Measurements from ENCODE around the gene SLC9C1.
A peak's percentile ranks its signal among the peaks of the same experiment; 100 is the strongest.
"Not testable (repeated sequence)": the region's sequence is repeated elsewhere in the genome, so short reads cannot be mapped to it uniquely, and the experiment has no call there.

Gene SLC9C1

DNA sequence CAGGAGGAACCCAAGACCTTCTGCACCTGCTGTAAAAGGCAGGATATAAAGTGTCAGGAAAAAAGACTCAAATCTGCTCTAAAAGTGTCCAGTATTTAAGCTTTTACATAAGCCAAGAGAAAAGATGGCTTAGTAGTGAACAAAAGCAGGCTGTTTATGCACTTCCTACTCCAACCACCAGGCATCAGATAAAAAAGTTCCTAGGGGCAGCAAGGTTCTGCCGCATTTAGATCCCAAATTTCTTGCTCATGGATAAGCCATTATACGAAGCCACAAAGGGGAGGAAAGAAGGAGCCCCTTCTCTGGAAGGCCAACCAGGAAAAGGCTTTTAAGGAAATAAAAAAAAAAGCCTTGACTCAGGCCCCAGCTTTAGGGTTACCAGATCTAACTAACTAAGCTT, 10.6 kb upstream of the SLC9C1 start:
- no peak for DNase-seq

DNA sequence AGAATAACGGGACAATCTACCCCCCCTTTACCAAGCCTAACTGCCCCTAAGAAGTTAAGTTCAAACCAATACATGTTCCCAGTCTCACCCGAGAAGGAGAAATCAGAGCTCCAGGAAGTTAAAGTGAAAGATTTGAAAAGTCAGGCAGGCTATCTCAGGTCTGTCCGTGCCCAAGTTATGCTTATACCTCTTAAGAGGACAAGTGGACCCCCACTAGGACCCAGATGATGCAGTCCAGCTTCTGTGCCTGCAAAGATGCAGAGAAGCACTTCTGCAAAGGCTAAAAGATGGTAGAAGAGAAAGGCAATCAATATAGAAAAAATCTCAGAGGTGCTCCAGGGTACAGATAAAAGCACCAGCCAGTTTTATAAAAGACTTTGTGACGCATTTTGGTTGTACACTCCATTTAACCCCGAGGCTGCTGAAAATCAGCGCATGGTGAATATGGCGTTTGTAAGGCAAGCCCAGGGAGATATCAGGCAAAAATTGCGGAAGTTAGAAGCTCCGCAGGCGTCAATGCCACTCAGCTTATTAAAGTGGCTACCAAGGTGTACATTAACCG, 9.8 kb upstream of the SLC9C1 start:
- peak; percentile 39 for DNase-seq

DNA sequence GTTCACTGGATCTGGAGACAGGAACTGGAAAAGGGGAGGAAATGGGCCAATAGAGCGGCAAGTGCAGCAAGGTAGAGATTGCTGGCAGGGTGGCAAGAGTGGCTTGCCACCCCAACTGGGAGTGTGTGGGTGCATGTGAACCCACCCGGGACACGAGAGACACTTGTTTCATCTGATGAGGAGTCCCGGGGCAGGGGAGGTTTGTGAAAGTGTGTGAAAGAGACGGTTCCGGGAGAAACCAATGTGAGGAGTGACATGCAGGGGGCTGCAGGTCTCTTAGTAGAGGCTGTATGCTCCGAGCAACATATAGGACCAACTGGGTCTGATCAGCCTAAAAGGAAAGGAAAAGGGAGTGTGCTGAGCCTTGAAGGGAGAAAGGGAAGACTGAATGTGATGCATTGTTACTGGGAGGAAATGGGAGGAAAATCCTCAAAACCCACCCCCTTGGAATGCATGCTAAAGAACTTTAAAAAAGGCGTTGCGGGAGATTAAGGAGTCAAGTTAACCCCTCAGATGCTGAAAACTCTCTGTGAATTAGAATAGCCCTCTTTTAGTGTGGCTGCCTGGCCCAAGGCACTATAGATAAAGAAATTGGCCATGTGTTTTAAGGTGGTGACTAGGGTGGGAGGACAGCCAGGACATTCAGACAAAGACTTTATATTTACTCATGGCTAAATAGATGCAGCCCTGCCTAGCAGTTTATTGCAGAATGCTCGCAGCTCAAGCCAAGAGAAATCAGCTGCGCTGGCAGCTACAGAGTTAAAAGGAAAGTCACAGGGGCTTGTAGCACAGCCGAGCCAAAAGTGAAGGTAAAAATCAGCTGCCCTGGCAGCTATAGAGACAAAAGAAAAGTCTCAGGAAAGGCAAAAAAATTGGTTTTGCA, 9.1 kb upstream of the SLC9C1 start:
- no peak for DNase-seq

DNA sequence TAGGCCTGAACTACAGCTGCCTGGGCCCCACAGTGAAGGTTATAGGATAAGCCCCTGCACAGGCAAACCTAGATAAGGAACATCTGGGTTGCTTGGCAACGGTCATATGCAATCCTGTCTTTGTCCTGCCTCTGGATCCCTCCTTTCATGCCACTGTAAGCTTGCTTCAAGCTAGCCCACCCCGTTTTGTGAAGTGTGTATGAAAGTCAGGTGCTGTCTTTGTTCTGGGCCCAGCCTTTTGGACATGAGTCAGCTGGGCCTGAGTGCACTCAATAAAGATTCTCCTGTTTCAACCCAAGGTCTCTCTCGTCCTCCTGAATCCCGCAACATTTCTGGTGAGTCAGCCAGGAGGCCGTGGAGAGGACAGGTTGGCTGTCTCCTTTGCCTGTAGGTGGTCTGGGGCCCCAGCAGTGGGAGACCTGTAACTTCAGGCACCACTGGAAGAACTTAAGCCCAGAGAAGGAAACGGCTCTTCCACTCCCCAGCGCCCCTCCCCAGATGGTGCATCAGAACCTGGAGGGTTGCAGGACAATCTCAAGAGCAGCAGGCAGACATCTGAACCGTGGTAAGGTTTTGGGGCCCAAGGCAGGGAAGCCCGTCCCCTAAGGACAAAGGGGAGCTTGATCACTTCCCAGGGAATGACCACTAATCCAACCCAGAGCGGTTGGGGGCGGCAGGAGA, 8.3 kb upstream of the SLC9C1 start:
- DNase-seq = no peak

DNA sequence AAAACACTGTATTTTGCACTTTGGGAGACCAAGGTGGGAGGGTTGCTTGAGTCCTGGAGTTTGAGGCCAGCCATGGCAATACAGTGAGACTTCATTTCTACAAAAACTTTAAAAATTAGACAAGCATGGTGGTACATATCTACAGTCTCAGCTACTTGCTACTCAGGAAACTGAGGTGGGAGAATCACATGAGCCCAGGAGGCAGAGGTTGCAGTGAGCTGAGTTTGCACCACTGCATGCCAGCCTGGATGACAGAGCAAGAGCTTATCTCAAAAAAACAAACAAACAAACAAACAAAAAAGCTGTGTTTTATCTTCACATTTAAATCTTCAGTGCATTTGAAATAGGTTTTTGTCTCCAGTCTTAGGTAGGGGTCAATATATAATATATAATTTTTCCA, 4.8 kb upstream of the SLC9C1 start:
- DNase-seq = no peak

DNA sequence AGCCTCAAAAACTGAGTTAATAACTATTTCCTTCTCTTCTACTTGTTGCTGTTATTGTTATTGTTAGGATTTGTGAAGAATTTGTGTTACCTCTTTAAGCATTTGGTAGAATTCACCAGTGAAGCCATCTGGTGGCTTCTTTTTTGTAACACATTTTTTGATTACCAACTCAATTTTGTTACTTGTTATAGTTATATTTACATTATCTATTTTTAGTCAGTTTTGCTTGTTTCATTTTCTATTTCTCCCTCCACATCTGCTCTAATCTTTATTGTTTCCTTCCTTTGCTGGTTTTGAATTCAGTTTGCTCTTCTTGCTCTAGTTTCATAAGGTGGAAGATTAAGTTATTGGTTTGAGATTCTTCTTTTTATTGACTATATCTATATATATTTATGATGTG, 3.7 kb upstream of the SLC9C1 start:
- DNase-seq = no peak

DNA sequence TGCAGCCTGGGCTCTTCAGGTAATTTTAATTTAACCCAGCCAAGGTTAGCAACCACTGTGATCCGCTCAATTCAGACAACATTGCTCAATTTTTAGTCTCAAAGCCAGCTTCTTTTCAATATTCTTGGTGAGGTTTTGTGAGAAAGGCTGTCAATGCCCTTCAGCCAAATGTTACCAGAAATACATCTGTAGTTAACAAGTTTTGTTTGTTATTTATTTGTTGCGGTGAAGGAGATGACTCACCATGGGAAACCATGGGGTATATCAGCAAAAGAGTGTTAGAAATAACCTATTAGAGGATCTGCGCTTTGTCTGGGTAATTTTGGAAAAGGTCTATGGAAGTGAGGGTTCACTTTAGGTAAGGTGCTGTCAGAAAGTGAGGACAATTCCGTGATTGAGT, 5.0 kb downstream of the SLC9C1 start:
- DNase-seq = no peak

DNA sequence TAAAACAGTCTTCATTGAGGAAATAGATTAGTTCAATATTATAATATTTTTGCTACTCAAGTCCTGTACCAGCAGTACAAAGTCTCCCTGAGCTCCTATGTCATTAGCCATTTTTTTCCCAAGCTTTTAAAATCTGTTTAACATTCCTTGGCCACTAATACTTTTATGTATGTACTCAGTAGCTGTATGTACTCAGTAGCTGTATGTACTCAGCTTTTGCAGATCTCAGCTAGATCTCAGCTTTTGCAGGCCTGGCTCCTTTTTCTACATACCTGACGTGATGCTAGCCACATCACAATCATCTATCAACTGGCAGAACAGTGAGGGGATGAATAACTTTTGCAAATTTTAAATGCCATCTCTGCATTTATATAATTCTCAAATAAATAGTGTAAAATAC, 13.8 kb downstream of the SLC9C1 start:
- no peak for DNase-seq

DNA sequence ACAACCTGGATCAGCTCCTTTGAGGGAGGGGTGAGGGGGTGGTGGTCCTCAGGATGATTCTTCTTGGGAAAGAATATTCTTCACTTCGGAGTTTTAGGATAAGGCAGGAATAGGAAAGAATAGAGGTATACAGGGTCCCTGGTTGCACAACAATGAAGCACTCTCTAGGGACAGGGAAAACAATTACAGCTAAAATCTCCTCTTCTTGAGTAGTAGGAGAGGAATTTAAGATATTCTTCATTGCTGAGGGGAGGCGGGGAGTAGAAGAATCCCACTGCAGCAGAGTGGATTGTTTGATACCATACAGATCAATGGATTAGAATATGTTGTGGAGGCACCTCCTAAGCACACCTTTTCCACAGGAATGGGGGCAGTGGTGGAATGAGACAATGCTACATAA, 20.5 kb downstream of the SLC9C1 start:
- DNase-seq = no peak

DNA sequence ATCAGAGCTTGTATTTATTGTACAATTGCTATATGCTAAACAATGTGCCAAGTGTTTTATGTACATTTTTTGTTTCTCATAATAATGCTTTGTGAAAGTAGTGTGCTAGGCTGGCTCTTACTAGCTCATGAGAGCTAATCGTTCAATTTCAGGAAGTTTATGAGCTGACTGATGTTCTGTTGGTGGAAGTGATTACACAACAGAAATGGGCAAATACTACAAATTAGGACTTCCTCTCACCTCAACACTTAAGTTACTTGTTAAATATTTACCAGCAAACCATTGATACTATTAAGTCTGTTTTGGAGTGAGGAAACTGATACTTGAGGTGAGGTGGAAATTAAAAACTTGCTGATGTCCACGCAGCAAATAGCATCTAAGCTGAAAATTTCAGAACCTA, 32.3 kb downstream of the SLC9C1 start:
- no peak for DNase-seq

DNA sequence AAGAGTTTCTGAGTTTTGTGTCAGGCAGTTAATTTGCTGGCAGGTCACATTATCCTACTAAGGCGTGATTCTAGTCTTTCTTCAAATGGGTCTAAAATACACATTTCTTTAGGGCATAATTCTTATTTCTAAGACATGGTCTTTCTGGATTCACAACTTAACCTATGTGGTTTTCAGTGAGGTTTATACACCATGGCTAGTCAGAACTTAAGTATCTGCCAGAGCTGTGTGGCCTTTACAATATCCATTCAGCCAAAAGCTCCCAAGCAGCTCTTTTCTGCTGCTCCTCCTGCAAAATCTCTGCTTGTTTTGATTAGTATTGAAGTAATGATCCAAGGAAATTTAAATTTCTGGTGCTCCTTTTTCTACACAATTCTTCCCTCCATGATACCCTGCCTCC, 33.5 kb downstream of the SLC9C1 start:
- no peak for DNase-seq

DNA sequence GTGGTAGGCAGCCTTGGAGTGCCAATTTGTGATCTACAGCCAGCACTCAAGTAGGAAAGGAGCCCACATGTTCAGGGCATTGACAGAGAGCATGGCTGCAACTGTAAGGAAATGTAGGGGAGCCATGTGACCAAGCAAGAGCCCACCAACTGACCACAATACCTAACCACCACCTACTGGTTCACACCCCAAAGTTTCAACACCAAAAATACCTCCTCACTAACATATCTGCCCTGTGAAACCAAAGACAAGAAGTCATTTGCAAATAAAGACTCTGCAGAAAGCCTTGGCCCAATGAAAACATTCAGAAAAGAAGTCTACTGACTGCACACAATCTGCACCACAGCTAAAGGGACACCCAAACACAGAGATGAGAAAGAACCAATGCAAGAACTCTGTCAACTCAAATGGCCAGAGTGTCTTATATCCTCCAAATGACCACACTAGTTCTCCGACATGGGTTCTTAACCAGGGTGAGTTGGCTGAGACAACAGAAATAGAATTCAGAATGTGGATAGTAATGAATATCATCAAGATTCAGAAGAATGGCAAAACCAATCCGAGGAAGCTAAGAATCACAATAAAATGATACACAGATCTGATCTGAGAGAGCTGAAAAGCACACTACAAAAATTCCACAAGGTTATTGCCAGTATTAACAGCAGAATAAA, 40.6 kb downstream of the SLC9C1 start:
- DNase-seq = no peak

DNA sequence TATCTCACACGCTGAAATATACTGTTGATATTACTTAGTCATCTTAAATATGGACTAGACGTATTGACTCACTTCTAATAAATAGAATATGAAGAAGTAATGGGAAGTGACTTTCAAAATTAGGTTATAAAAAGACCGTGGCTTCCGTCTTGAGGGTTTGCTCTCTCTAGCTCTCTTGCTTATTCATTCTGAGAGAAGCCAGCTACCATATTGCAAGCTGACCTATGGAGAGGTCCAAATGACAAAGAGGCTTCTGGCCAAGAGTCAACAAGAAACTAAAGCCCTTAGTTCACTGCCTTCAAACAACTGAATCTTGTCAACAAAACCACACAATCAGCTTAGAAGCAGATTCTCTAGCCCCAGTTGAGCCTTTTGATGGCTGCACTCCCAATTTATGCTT, 46.1 kb downstream of the SLC9C1 start:
- no peak for DNase-seq

DNA sequence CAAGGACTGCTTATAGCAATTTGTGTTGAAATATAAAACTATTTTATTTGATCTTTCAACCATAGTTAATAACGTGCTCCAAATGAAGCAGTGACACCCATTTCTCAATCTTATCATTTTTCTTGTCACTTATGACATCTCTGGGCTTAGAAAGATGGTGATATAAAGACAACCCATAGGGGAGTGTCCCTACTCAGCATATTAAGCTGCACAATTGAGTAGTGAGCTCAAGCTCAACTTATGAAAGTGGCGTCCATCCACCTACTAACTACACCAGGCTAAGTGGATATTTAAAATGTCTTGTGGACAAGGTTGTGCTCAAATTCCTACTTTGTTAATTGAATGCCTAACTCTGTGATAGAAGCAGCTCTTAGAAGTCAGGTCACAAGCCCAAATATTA, 46.7 kb downstream of the SLC9C1 start:
- no peak for DNase-seq

DNA sequence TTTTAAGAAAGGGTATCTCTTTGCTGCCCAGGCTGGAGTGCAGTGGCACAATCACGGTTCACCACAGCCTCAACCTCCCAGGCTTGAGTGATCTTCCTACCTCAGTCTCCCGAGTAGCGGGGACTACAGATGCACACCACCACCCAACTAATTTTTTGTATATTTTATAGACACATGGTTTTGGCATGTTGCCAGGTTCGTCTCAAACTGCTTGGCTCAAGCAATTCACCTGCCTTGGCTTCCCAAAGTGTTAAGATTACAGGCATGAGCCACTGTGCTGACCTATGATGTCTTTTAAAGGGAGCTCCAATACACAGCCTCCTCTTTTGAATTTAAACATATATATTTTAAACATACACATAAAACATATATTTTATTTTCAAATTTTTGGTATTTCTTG, 60.9 kb downstream of the SLC9C1 start:
- DNase-seq = no peak

DNA sequence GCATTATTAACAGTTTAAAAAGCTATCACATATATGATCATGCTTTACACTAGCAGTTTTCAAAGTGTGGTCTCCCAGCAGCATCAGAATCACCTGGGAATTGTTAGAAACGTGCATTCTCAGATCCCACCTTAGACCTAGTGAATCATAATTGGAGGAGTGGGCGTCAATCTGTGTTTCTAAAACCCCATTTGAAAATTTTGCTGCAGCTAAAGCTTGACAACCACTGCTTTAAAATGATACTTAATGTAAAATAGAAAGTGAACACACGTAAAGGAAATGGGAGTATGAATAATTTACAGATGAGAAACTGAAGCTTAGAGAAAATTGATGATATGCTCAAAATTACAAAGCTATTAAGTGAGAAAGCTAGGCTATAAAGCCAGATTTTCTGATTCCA, 62.3 kb downstream of the SLC9C1 start:
- no peak for DNase-seq

DNA sequence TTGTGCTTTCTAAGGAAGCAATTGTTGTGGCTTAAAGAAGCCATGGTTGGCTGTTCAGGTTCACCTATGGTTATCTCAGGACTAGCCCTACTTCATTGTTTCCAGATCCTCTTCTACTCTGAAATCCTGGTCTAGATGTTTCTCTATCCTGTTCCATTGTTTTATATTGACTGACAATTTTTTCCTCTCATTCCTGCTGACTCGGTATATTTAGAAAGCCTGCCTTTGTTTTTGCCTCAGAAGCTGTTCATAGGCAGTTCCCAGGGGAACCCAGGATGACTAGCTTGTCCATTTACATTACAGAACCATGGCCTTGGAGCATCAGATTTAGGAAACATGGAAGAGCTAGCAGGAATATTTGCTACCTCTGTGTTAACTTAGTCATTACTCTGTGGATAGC, 64.0 kb downstream of the SLC9C1 start:
- no peak for DNase-seq

DNA sequence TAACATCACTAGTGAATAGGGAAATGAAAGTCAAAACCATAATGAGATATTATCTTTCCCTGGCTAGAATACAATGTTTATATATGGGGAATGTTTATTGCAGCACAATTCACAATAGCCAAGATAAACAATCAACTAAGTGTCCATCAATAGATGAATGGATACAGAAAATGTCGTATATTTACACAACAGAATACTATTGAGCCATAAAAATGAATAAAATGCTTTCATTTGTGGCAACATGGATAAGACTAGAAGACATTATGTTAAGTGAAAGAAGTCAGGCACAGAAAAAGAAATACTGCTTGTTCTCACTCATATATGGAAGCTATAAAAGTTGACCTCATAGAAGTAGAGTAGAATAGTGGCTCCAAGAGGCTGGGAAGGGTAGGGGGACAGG, 65.2 kb downstream of the SLC9C1 start:
- no peak for DNase-seq

DNA sequence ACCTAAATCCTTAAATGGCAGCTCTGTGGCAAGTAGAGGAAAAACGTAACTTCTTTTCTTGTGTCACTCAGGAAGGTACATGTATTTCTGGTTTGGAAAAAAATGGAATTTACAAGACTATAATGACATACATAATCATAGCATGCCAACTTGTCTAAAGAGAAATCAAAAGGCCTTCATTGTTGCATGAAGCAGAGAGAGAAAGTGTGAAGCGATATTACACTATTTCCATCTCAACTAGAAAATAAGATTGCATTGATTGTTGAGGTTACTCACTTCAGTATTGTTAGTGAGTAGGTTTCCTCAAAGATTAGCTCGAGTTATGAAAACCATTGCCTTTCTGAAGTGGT, 93.7 kb downstream of the SLC9C1 start:
- no peak for DNase-seq

DNA sequence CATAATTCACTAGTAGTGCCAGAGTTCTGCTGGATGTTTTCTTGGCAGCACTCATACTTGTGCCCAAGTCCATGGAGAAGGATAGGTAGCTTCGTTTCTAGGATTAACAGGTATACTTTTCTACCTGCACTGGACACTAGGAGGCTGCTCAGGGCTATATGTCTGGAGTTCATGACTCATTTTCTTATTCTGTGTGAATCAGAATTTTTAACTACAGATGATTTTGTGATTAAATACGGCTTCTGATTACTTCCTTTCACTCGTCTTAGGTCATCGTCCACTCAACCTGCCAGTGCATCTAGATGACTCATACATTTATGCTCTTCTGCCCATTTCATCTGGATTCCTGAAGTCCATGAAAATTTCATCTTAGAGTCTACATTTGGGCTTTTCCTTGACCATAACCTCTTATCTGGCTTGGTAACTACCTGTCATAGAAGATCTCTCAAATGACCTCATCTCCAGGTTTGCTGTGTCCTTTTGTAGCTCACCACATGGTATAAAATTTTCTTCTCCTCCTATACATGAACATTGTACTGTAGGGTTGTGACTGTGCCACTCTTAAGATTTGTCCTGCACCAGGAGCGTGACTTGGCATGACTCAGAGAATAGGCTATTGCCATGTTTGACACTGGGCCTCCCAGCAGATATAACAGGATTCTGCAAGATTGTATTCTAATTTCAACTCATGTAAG, 94.2 kb downstream of the SLC9C1 start:
- DNase-seq = no peak

DNA sequence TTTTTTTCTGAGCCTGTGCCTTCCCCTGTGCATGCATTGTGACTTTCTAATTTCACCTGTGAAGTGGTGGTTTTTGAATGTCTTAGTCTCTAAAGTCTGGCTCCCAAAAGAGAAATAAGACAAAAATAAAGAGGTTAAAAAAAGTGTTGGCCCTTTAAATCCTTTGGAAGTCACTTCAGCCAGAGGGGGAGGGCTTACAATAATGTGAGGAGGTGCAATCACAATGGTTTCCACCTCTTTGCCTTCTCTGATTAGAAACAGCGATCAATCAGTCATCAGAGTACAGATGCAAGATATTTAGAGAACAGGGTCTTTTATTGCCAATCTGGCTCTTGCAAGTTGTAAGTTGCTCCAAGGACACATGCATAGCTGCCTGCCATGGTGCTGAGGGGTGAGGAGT, 96.9 kb downstream of the SLC9C1 start:
- DNase-seq = no peak

DNA sequence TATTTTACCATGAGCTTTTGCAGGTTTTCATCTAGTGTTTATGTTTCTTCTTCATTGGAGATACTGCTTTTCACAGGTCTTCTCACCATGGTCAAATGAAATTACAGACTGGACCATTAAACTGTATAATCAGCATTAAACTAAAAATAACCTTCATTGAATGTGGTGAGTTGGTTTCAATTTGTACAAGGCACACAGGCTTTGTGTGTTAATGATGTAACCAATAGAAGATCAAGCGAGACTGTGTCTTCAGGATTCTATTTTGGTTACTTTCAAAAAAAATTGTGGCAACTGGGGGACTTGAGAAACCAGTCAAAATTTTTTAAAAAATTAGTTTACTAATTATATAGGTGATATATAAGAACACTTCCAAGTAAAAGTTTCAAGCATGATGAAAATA, 106.7 kb downstream of the SLC9C1 start:
- no peak for DNase-seq

DNA sequence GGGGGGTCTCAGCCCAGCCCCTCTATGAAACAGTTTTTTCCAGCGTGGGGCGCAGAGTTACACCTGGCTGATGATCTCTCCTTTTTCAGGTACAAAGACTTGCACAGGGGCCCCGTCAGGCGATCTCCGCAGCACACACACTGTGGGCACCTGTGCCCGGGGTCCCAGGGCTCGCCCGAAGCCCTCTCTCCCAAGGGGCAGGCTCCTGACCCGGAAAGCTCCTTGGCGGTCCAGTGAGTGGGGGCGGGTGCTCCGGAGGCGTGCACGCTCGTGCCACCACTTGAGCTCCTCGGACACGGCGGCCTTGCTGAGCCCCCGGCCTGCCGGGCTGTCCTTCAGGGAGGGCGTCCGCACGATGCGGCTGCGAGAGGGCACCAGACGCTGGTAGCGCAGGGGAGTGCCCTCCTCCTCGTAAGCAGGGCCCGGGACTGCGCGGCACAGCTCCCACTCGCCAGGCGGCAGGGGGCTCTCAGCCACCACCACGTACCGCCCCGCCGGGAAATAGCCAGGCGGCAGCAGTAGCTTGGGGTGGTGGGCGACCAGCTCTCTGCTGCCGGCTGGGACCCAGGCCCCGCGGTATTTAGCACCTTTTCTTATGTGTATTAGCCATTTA, 108.5 kb downstream of the SLC9C1 start:
- DNase-seq = not testable (repeated sequence)
